Amygdala (tissue), 56 donors: Measurements from ENCODE around the gene KCNE2.
"Not testable (repeated sequence)": the region's sequence is repeated elsewhere in the genome, so short reads cannot be mapped to it uniquely, and the experiment has no call there.

ENCODE experiments used
- DNase-seq, 56 donors: peaks; one replicate each; lab custom pipeline; 2025; lab: John Stamatoyannopoulos, UW

The KCNE2 gene

GRCh38 chr21:34352556-34352955, 11.2 kb upstream of the KCNE2 start:
- DNase-seq = no peak

DNA sequence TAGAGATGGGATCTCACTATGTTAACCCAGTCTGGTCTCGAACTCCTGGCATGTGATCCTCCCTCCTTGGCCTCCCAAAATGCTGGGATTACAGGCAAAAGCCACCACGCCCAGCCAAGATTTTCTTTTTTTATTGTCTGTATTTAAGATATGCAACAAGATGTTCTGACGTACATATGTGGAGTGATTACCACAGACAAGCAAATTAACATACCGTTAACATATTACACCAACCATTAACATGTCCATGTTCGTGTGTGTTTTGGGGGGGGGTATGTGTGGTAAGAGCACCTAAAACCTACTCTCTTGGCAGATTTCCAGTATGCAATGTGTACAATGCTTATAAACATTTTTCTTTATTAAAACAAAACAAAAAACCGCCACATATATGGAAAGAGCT, 10.6 kb upstream of the KCNE2 start:
- no peak for DNase-seq

GRCh38 chr21:34354836-34355235, 9.0 kb upstream of the KCNE2 start:
- no peak for DNase-seq

DNA sequence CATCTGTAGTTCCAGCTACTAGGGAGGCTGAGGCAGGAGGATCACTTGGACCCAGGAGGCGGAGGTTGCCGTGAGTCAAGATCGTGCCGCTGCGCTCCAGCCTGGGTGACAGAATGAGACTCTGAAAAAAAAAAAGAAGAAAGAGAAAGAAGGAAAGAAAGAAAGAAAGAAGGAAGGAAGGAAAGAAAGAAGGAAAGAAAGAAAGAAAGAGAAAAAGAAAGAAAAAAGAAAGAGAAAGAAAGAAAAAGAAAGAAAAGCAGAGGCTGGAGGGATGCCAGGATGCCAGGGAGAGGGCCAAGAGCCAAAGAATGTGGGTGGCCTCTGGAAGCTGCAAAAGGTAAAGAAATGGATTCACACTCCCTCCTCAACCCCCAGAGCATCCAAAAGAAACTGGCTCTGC, 8.2 kb upstream of the KCNE2 start:
- DNase-seq = no peak

DNA sequence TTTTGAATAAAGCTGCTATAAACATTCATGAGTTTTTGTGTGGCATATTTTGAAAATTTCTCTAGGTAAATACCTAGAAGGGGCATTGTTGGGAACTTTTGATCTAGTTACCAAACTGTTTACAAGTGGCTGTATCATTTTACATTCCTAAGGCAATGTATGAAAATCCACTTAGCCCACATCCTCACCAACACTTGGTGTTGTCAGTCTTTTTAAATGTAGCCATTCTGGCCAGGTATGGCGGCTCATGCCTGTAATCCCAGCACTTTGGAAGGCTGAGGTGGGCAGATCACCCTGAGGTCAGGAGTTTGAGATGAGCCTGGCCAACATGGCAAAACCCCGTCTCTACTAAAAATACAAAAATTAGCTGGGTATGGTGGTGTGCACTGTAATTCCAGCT, 5.9 kb upstream of the KCNE2 start:
- no peak for DNase-seq

- DNase-seq = no peak
Observed at GRCh38 chr21:34358866-34359265, 4.9 kb upstream of the KCNE2 start.

GRCh38 chr21:34360488-34361241, 3.1 kb upstream of the KCNE2 start:
- no peak for DNase-seq

GRCh38 chr21:34362136-34362444, 1.7 kb upstream of the KCNE2 start:
- DNase-seq = no peak

GRCh38 chr21:34362670-34363069, 1.1 kb upstream of the KCNE2 start:
- no peak for DNase-seq

DNA sequence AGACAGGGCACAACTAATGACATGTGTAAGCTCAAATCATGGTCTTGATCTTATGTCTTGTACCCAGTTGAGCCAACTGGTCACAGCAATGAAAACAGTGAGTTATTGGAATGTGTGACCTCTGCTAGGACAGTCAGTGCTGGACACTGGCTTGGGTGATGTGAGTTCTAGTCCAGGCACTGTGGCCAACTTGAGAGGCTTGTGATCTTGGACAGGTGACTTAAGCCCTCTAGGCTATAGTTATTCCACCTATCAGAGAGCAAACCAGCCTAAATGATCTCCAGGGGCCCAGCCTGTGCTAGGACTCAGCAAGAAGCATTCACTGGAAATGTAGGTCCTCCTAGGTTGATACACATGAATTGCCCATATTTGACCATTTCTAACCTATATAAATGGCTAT, 1.1 kb downstream of the KCNE2 start:
- DNase-seq = no peak

DNA sequence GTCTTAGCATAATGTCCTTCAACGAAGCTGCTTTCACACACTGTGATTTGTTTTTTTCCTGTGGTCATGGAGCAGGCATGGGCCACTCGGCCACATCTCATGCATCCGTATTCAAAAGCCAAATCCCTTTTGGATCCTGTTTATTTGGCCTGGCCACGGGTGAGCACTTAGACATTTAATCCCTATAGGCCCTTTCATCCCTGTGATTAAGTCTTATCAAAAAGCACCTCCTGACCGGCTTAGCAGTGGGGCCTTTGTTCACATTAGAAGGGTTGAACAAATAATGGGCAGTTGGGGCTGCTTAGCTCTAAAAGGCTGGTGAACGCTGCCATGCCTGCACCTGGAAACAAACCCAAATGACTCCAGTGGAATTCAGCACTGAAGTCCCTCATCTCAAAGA, 2.0 kb downstream of the KCNE2 start:
- DNase-seq = no peak

DNA sequence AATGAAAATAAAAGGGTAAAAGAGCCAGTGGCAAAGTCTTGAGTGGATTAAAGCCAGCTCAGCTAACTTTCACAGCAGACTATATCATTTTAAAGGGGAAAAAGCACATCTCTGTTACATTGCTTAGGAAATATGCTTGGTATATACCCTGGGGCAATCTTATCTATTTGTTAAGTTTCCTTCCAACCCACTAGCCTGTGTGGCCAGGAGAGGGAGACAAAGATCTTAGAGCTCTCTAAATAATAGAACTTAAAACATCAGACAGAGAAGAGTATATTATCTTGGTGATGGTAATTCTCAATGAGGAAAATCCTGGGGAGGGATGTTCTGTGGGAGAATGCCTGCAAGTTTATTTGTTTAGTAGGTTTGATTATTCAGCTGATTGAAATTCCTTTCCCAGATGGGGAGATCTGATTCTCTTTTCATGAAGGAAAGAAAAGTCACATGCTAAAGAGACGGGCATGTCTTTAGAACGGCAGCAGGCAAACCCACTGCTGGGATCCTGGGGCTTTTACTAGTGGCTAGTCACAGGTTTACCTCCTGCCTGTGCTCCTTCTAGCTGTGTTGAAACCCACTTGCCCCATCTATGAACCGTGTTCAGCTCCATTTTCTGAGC, 3.6 kb downstream of the KCNE2 start:
- peak in 11 of 56 donors; percentile 3 to 51 (median 11) for DNase-seq

GRCh38 chr21:34369741-34370140, 5.9 kb downstream of the KCNE2 start:
- DNase-seq = no peak

- no peak for DNase-seq
Observed at GRCh38 chr21:34372321-34372720, 8.5 kb downstream of the KCNE2 start.

DNA sequence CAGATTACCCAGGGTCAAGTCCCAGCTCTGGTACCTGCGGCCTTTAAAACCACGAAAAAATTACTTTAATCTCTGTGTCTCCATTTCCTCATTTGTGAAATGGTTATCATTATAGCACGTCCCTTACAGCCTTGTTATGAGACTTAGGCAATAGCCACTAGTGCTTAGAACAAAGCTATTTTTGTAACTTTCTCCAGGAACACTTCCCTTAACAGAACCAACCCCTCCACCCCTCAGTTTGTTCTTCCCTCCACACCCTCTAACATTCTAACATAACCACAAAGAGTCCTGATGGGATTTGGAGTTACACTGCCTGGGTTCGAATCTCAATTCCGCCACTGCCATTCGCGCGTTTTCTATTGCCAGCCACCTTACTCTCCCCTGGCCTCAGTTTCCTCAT, 10.7 kb downstream of the KCNE2 start:
- DNase-seq = not testable (repeated sequence)

DNA sequence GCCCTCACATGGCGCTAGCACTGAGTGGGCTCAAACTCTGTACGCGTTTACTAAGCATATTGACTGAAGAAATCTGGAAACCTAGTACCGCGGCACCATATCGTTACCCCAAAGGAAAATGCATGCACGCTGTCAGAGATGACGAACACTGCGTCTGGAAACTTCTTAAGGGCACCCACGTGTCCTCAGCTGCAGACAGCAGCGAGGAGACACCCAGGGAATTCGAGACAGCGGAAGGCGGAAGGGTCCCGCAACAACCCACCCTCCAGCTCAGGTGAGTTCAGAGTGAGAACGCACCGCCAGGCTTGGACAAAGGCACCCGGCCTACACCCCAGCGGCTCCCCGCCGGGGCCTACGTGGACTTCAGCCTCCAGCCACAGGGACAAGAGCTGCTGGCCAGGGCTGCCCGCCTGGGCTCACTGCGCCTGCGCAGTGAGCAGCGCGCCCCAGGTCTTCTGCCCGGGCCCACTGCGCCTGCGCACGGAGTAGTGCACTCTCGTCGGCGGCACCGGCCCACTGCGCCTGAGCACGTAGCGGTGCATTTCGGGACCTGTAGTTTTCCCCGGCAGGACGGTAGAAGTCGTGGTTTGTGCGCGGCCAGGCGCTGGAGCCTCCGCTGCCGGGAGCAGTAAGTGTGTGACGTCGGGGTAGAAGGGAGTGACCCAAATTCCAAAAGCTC, 11.3 kb downstream of the KCNE2 start, which contains the start of gene SMIM11:
SMIM11 (plus strand) TSS at position 568 of the 679 bp plus-strand sequence. CDS start 3,998 bp downstream, outside the sequence.
- DNase-seq = not testable (repeated sequence)

DNA sequence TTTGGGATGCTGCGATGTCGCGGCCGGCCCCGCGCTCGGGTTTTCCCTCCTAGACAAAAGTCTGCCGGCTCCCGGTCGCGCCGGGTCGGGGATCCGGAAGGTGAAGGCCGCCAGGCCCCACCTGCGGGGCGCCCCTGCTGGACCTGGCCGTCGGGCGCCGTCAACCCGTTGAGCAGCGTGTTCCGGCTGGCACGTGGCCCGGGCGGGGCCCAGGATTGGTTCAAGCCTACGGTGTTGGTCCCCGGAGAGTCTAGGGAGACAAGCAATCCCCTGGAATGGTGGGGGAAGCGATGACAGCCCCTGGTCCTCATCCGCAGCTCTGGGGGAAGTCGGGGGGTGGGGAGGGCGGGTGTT, 11.8 kb downstream of the KCNE2 start:
- not testable (repeated sequence) for DNase-seq

DNA sequence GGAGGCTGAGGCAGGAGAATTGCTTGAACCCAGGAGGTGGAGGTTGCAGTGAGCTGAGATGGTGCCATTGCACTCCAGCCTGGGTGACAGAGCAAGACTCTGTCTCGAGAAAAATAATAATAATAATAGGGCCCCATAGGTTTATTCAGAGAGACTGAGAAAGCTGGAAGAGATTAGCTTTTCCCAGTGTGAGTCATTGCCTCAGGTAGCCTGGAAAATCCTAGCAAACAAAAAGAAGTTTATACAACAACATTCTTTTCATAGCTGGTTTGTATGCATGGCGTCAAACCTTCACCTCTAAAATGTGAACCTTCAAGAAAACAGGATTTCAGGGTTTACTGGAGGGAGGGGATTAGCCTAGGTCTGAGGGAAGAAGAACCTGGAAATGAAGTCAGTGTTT, 19.3 kb downstream of the KCNE2 start:
- not testable (repeated sequence) for DNase-seq

DNA sequence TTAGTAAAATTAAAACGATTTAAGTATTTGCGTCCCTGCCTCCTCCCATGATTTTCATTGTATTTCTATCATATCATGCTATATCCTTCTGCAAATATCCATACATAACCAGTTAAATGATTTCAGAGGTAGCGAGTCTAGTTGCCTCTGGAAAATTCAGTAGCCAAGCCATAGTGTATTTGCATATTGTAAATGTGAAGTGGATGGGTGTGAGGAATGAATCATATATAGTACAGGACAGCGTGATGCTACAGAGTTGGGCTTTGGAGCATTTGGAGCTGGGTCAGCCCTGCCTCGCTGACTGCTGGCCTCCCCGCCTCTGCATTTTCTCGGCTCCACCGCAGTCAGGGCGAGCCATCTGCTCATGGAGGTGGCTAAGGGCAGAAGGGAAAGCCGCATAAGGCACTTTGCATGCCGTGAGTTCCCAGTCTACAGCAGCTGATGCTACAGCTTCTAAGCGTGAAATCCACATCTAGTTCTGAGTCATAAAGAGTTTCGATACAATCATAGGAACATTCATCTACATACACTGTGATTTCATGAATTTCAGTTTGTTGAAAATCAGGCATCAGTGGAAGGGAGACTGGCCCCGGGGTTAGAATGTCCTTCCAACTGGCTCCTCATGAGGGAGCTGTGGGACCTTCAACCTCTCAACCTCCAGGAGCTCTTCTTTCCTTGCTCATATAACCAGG, 20.1 kb downstream of the KCNE2 start:
- not testable (repeated sequence) for DNase-seq

- not testable (repeated sequence) for DNase-seq
Observed at GRCh38 chr21:34400522-34400921, 36.7 kb downstream of the KCNE2 start.

GRCh38 chr21:34404742-34405141, 40.9 kb downstream of the KCNE2 start:
- DNase-seq = not testable (repeated sequence)
